COR-L47 (cell line): ENCODE data around the gene RIT1.
A peak's percentile ranks its signal among the peaks of the same experiment; 100 is the strongest.
"Not testable (repeated sequence)": the region's sequence is repeated elsewhere in the genome, so short reads cannot be mapped to it uniquely, and the experiment has no call there.

Source experiments
- DNase-seq: peaks from one replicate; lab custom pipeline; 2025; lab: John Stamatoyannopoulos, UW

The RIT1 gene

DNA sequence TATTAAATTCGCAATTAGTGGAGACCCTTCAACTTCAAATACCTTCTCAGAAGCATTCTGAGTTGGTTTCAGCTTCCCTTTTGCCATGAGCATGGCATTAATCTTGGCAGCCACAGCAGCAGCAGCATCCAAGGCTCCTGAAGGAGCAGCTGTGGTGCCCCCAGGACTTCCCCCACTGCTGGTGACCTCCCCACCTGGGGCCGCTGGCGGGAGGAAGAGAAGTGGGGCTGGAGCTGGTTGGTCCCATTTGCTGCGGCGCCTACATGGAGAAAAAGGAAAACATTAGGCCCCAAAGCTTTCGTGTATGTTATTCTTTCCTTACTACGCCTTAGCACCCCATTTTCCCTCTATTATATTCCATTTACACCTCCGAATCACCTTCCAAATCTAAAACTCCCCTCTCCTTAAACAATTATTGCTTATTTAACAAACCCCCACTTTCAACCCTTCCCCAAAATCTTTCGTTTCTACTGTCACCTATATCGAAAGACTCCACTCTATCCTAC, 22.5 kb upstream of the RIT1 start:
- DNase-seq, result no peak

GRCh38 chr1:155932487-155932886, 21.3 kb upstream of the RIT1 start:
- no peak for DNase-seq

- DNase-seq, result no peak
Observed at GRCh38 chr1:155932081-155932480, 20.9 kb upstream of the RIT1 start.

DNA sequence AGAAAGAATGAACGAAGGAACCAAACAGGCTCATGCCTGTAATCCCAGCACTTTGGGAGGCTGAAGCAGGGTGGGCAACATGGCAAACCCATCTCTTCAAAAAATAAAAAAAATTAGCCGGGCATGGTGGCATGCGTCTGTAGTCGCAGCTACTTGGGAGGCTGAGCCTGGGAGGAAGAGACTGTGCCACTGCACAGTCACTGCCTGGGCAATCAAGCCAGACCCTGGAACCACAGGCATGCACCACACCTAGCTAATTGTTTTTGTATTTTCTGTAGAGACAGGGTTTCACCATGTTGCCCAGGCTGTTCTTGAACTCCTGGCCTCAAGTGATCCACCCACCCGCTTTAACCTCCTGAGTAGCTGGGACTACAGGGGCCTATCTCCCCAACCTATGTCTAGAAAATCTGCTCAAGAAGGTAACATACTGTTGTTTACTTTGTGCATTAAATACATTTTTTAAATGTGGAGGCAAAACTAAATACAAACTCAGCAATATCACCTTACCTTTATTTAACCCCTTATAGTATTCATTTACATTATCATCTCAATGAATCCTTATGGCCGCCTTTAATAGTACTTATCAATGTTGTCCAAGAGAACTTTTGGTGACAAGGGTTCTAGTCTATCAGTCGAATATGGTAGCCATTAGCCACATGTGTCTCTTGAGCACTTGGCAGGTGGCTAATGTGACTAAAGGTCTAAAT, 20.3 kb upstream of the RIT1 start:
- DNase-seq, result no peak

DNA sequence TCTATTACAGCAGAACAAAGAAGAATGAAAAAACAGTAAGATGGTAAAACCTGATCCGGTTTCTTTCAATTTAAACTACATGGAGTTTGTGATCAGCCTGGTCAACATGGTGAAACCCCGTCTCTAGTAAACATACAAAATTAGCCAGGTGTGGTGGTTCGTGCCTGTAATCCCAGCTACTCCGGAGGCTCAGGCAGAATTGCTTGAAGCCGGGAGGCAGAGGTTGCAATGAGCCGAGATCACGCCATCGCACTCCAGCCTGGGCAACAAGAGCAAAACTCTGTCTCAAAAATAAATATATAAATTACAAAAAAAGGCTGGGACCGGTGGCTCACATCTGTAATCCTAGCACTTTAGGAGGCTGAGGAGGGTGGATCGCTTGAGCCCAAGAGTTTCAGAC, 19.6 kb upstream of the RIT1 start:
- DNase-seq, result not testable (repeated sequence)

- no peak for DNase-seq
Observed at GRCh38 chr1:155929057-155929456, 17.9 kb upstream of the RIT1 start.

GRCh38 chr1:155925506-155925905, 14.4 kb upstream of the RIT1 start:
- no peak for DNase-seq

DNA sequence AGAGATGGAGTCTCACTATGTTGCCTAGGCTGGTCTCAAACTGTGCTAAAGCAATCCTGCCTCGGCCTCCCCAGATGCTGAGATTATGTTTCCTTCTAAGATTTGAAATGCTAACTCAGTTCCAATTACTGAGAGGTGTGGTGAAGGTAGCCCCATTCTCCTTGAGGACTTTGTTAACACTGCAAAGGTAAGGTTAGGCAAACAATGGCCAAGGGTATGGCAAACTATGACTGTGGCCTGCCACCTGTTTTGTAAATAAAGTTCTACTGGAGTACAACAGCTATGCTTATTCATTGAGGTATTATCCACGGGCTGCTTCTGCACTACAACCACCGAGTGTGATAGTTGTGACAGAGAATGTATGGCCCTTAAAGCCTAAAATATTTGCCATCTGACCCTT, 9.6 kb upstream of the RIT1 start:
- DNase-seq, result no peak

- no peak for DNase-seq
Observed at GRCh38 chr1:155919801-155920200, 8.7 kb upstream of the RIT1 start.

- no peak for DNase-seq
Observed at GRCh38 chr1:155918660-155919059, 7.5 kb upstream of the RIT1 start.

GRCh38 chr1:155913969-155914757, 3.0 kb upstream of the RIT1 start:
- DNase-seq, result no peak

DNA sequence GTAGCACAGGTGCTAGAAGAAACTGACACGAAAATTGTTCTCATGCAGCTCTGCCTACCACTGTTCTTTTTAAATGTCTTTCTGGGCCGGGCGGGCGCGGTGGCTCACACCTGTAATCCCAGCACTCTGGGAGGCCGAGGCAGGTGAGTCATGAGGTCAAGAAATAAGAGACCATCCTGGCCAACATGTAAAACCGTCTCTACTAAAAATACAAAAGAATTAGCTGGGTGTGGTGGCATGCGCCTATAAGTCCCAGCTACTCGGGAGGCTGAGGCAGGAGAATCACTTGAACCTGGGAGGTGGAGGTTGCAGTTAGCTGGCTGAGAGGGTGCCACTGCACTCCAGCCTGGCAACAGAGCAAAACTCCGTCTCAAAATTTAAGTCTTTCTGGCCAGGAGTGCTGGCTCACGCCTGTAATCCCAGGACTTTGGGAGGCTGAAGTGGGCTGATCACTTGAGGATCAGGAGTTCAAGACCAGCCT, 947 bp upstream of the RIT1 start:
- DNase-seq, result no peak

- DNase-seq, result peak; percentile 38
Observed at GRCh38 chr1:155910621-155911121, 478 bp downstream of the RIT1 start.

DNA sequence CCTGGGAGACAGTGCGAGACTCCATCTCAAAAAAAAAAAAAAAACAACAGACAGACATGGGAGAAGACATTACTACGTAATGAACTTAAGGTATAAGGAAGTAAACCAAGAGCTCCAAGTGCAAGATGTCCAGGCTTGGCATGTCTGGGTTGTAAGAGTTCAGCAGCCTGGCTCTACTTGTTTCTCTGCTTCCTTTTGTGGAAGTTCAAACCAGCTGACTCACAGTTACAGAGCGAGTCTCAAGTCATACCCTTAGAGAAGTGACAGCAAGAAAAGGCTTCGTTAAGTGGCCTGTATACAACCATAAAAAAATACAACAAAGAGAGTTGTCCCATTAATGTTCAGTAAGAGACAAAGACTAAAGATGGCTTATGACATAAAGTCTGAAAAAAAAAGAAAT, 1.3 kb downstream of the RIT1 start:
- no peak for DNase-seq

DNA sequence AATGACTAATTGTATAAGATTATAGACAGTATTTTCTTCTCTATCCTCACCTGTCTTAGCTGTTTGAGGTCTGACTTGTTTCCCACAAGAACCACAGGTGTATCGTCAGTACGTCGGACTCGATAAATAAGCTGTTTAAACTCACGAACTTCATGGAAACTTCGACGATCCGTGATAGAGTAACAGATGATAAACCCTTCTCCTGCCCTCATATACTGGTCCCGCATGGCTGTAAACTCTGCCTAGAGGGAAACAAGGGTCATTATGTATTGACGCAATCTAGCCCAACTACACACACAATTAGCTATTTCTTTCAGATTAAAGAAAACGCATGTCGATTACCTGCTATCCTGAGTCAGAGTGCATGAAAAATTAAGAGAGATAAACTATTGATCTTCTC, 6.9 kb downstream of the RIT1 start:
- DNase-seq, result no peak

DNA sequence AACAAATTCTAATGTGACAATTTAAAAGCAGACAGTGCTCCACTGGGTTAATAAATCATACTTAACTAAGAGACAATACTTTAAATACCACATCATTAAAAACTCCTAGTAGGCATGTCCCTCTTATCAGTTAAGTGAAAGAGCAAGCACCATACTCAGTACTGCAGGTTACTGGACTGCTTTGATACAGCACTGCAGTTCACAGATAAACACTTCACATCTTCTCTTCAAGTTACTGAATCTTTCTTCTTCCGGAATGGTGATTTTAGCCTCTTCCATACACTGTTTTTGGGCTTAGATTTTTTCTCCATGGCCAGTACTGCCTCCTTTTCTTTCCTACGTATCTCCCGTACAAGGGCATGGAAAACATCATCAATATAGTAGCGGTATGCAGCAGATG, 11.0 kb downstream of the RIT1 start:
- DNase-seq, result no peak

GRCh38 chr1:155899683-155900082, 11.5 kb downstream of the RIT1 start:
- DNase-seq, result no peak

- no peak for DNase-seq
Observed at GRCh38 chr1:155898888-155899287, 12.3 kb downstream of the RIT1 start.

- no peak for DNase-seq
Observed at GRCh38 chr1:155897746-155898145, 13.4 kb downstream of the RIT1 start.

DNA sequence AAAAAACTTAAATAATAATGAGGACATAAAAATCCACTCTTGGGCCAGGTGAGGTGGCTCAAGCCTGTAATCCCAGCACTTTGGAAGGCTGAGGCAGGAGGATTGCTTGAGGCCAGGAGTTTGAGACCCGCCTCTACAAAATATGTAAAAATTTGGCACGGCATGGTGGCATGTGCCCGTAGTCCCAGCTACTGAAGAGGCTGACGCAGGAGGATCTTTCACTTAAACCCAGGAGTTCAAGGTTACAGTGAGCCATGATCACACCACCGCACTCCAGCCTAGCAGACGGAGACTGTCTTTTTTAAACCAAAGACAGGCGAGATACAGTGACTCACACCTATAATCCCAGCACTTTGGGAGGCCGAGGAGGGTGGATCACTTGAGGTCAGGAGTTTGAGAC, 14.7 kb downstream of the RIT1 start:
- not testable (repeated sequence) for DNase-seq

DNA sequence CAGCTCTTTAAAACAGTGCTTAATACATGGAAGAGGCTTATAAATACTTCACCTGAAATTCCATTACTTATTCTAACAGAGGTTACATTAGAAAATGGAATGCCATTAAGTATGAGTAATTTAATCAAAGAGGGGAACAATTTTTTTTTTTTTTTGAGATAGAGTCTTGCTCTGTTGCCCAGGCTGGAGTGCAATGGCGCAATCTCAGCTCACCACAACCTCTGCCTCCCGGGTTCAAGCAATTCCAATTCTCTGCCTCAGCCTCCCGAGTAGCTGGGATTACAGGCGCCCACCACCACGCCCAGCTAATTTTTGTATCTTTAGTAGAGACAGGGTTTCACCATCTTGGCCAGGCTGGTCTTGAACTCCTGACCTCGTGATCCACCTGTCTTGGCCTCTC, 15.5 kb downstream of the RIT1 start:
- not testable (repeated sequence) for DNase-seq

GRCh38 chr1:155893389-155894142, 17.6 kb downstream of the RIT1 start:
- no peak for DNase-seq
